Measurements from ENCODE around the gene UBE2L3.
"Not testable (repeated sequence)": the region's sequence is repeated elsewhere in the genome, so short reads cannot be mapped to it uniquely, and the experiment has no call there.

Gene UBE2L3

DNA sequence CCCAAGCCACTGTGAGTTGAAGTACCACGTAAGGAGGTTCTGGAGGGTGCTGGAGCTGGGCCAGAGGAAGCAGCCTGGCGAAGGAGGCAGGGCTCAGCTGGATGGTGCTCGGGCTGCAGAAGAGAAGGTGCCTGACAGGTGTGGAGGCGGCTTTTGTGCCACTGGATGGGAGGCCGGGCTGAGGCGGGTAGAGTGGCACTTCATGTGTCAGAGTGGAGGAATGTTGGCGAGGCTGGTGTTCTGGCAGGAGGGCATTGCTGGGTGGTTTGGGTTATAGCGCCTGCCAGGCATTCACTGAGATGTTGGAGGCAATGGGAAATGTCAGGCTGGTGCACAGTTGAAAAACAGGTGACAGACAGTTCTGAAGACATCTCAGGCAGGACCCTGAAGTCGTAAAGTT is 24.2 kb downstream of the UBE2L3 start:
- H3K36me3 Mint-ChIP-seq (ENCODE audit: low read depth), result peaks cover 47% of the 10 kb centered on the region
- H3K27ac Mint-ChIP-seq, result no peak overlapping the region
- TF ChIP-seq CTCF (IDR thresholded peaks at IDR 0.05; ENCODE audit: unreplicated experiment in 3 of 3), result no peak
- no peaks in the 10 kb centered on the region for H3K27me3 Mint-ChIP-seq (ENCODE audit: low read depth)
- no peak overlapping the region for H3K4me3 Mint-ChIP-seq
- H3K4me1 Mint-ChIP-seq, result peaks cover 21% of the 10 kb centered on the region
- no peaks in the 10 kb centered on the region for H3K9me3 Mint-ChIP-seq

DNA sequence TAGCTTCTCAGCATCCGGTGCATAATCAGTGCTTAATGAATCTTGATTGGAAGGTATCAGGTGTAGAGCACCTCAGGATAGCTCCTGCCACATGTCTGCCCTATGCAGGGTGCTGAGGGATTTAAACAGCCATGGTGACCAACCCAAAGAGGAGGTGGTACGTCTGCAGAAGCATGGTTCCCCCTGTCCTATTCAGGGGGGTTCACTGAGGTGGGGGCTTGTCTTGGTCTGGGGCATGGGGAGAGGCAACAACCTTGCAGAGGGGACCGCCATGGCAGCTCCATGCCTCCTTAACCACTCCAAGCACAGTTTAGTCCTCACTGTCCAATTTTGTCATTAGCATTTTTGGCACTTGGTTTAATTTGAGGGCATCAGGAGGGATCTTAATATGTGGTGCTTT is 24.9 kb downstream of the UBE2L3 start:
- Mint-ChIP-seq H3K36me3 (ENCODE audit: low read depth) (peaks cover 48% of the 10 kb centered on the region), H3K27me3 (ENCODE audit: low read depth) (no peaks in the 10 kb centered on the region), H3K27ac (no peak overlapping the region), H3K4me1 (peaks cover 20% of the 10 kb centered on the region), H3K4me3 (no peak overlapping the region), H3K9me3 (no peaks in the 10 kb centered on the region)
- no peak for TF ChIP-seq CTCF (IDR thresholded peaks at IDR 0.05; ENCODE audit: unreplicated experiment in 3 of 3)

DNA sequence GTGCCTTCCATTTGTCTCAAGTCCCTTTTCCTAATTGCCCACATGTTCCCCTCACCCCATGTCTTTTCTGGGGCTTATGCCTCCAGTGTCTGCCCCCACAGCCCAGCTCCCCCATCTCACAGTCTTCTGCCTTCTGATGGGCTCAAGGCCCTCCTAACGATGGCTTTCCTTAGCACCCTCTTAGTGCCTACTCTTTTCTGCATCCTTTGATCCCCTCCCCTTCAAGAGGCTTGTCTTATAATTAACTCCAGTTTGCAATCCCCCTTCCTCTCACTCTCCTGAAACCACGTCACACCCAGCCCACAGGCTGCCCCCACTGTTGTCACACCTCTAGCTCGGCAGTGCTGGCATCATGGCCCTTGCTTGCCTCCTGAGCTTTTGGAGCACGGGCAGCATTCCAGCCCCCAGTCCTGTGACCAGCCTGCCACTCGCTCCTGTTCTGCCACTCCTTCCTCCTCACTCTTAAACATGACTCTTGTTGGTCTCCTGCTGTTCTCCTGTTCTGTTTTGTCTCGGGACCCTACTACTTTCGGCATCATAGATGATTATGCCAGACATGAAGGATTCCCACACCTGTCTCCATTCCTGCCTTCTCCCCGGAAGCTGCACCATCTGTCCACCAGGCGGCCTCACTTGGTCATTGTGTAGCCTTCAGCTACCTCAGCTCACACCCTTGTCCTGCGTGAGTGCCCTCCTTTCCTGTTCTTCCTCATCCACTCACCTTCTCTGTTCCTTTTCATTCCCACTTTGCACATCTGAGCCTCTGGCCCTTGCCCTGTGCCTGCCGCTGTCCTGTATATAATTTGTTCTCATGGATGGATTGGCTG is 26.1 kb downstream of the UBE2L3 start:
- TF ChIP-seq CTCF (IDR thresholded peaks at IDR 0.05; ENCODE audit: unreplicated experiment in 3 of 3), result peak in 1 of 3 experiments; percentile 16
- H3K4me1 Mint-ChIP-seq, result peaks cover 11% of the 10 kb centered on the region

DNA sequence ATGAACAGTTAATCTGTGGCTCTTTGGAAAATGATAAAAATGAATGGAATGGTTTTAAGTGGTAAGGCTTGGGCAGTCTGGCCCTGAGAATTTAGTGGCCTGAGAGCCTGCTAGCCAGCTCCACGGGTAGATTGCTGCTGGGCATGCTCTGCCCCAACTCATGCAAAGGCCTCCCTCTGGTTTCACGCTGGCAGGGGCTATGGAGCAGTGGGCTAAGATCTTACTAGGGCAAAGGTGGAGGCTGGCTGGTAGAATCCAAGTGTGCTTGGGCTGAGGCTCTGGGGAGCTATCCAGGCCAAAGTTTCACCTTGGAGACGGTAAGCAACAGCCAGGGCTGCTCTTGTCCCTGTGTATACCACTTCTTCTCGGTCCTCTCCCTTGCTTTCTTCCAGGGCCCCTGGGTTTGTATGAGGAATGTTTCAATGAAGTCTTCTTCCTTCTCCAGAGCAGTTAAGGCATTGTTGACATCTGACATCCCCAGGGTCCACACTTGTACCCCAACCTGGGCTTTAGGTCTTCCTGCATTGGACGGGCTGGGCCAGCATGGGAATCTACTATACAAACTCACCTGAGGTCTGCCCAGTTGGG is 27.4 kb downstream of the UBE2L3 start:
- peaks cover 7% of the 10 kb centered on the region for H3K4me1 Mint-ChIP-seq
- no peaks in the 10 kb centered on the region for H3K27me3 Mint-ChIP-seq (ENCODE audit: low read depth)
- H3K27ac Mint-ChIP-seq, result no peak overlapping the region
- no peaks in the 10 kb centered on the region for H3K9me3 Mint-ChIP-seq
- peaks cover 51% of the 10 kb centered on the region for H3K36me3 Mint-ChIP-seq (ENCODE audit: low read depth)
- TF ChIP-seq CTCF (IDR thresholded peaks at IDR 0.05; ENCODE audit: unreplicated experiment in 3 of 3), result no peak
- no peak overlapping the region for H3K4me3 Mint-ChIP-seq

More for the DNA sequence above, 26.1 kb downstream of the UBE2L3 start:
- Mint-ChIP-seq H3K9me3 (no peaks in the 10 kb centered on the region), H3K27ac (no peak overlapping the region), H3K4me3 (no peak overlapping the region), H3K27me3 (ENCODE audit: low read depth) (no peaks in the 10 kb centered on the region), H3K36me3 (ENCODE audit: low read depth) (peaks cover 45% of the 10 kb centered on the region)

DNA sequence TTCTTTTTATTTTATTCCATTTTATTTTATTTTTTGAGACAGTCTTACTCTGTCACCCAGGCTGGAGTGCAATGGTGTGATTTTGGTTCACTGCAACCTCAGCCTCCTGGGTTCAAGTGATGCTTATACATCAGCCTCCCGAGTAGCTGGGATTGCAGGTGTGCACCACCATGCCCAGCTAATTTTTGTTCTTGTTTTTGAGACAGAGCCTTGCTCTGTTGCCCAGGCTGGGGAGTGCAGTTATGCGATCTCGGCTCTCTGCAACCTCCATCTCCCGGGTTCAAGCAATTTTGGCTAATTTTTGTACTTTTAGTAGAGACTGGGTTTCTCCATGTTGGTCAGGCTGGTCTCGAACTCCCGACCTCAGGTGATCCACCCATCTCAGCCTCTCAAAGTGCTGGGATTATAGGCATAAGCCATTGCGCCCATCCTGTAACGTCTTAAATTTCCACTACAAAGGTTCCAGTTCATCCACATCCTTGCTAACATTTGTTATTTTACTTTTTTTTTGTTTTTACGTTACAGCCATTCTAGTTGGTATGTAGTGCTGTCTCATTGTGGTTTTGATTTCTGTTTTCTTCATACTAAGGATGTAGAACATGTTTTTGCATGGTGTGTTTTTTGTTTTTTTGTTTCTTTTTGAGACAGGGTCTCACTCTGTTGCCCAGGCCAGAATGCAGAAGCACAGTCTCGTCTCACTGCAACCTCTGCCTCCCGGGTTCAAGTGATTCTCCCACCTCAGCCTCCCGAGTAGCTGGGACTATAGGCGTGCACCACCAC is 29.0 kb downstream of the UBE2L3 start:
- not testable (repeated sequence) for H3K4me3 Mint-ChIP-seq; H3K27me3 Mint-ChIP-seq (ENCODE audit: low read depth); H3K27ac Mint-ChIP-seq; H3K9me3 Mint-ChIP-seq; H3K4me1 Mint-ChIP-seq
- H3K36me3 Mint-ChIP-seq (ENCODE audit: low read depth), result peaks cover 51% of the 10 kb centered on the region

DNA sequence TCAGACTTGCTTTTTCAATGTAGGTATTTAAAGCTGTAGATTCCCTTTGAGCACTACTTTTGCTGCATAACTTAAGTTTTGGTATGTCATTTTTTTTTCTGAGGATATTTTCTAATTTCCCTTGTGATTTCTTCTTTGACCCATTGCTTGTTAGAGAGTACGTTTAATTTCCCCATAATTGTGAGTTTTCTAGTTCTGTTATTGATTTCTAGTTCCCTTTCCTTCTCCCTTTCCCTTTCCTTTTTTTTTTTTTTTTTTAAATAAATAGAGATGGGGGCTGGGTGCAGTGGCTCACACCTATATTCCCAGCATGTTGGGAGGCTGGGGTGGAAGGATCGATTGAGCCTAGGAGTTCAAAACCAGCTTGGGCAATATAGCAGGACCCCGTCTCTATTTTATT is 30.8 kb downstream of the UBE2L3 start:
- Mint-ChIP-seq H3K4me3 (no peak overlapping the region), H3K27ac (no peak overlapping the region), H3K4me1 (no peaks in the 10 kb centered on the region), H3K36me3 (ENCODE audit: low read depth) (peaks cover 51% of the 10 kb centered on the region), H3K27me3 (ENCODE audit: low read depth) (no peaks in the 10 kb centered on the region), H3K9me3 (no peaks in the 10 kb centered on the region)
- no peak for TF ChIP-seq CTCF (IDR thresholded peaks at IDR 0.05; ENCODE audit: unreplicated experiment in 3 of 3)
